GM06990 (cell line): ENCODE data around the gene DCDC2C.

Experiments used
- DNase-seq: peaks from one replicate; pipeline ENCODE4 v3.0.0-alpha.2; 2011; ENCODE audit not compliant: insufficient read length; ENCODE audit errors: extremely low read depth
- H3K27me3 ChIP-seq: replicated peaks from 2 replicates; pipeline ENCODE4 v1.6.0; 2011; ENCODE audit warnings: low read length; ENCODE audit not compliant: control insufficient read depth, insufficient read depth
- H3K36me3 ChIP-seq: 2 replicates; pipeline ENCODE4 v1.5.1; 2011; ENCODE audit warnings: low read length; ENCODE audit not compliant: control insufficient read depth, insufficient read depth
- H3K4me3 ChIP-seq: replicated peaks from 2 replicates; pipeline ENCODE4 v1.5.1; 2011; ENCODE audit warnings: low read depth, mild to moderate bottlenecking, control low read depth, low read length
- TF ChIP-seq, protein P1 (sequence below): IDR thresholded peaks from 2 replicates; pipeline ENCODE4 v1.5.1; 2011; ENCODE audit warnings: low read length, control low read depth, mild to moderate bottlenecking, inconsistent platforms; ENCODE audit not compliant: insufficient read depth, poor library complexity, severe bottlenecking

Gene DCDC2C

DNA sequence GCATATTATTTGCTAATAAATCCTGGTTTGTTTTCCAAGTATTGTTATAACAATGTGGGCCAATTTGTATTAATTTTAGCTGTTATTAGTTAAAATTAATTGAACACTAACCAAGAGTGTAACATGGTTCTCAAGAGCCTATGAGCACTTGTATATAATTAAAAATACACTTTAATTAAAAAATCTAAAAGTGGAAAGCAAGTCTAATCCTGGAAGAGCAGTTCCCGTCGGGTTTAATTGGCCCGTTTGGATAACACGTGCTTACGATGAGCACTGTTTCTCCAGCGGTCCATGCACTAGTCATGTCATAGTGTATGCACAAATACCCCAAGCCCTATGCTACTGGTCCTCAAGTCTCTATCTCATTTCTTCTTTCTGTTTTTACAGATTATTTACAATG lies 49.0 kb downstream of the DCDC2C start:
- Histone ChIP-seq H3K27me3 (no peaks in the 10 kb centered on the region), H3K4me3 (no peak overlapping the region), H3K36me3 (no peaks in the 10 kb centered on the region)
- no peak for DNase-seq
- TF ChIP-seq, protein P1, sequence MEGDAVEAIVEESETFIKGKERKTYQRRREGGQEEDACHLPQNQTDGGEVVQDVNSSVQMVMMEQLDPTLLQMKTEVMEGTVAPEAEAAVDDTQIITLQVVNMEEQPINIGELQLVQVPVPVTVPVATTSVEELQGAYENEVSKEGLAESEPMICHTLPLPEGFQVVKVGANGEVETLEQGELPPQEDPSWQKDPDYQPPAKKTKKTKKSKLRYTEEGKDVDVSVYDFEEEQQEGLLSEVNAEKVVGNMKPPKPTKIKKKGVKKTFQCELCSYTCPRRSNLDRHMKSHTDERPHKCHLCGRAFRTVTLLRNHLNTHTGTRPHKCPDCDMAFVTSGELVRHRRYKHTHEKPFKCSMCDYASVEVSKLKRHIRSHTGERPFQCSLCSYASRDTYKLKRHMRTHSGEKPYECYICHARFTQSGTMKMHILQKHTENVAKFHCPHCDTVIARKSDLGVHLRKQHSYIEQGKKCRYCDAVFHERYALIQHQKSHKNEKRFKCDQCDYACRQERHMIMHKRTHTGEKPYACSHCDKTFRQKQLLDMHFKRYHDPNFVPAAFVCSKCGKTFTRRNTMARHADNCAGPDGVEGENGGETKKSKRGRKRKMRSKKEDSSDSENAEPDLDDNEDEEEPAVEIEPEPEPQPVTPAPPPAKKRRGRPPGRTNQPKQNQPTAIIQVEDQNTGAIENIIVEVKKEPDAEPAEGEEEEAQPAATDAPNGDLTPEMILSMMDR = no peak

DNA sequence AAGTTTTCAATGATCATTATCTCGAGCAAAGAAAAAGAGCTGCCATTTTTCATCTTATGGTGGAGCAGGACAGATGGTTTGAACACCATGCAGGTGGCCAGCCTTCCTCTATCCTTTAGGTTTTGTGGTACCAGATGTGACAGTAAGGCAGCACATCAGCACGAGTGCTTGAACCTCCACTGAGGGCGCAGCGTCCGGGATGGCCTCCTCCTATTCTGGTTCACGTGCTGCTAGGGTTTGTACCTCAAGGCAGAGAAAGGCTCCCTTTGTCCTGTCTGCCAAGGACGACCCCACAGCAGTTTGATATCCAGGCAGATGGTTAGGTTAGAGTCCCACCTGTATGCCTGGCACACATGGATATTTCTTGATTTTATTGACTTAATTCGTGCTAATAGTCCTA lies 50.2 kb downstream of the DCDC2C start:
- no peak for DNase-seq
- Histone ChIP-seq H3K4me3 (no peak overlapping the region), H3K36me3 (no peaks in the 10 kb centered on the region), H3K27me3 (no peaks in the 10 kb centered on the region)
- TF ChIP-seq, protein P1 = no peak

DNA sequence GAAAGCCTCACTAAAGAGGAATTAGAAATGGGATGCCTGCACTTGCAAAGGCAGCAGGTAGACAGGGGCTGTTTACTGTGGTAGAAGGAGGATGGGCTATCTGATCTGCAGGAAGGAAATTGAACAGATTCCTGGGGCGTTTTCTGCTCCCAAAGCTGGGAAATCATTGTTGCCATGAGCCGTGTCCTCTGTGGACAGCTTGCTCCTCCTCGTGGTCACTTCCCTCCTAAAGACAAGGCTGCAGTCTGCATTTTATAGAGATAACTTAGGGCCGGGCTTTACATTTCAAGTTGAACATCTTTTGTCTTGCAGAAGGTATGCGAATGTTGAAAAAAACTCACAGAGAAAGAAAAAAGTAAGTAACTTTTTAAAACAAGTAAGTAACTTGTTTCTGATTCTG lies 50.9 kb downstream of the DCDC2C start:
- TF ChIP-seq, protein P1 = no peak
- no peaks in the 10 kb centered on the region for H3K36me3 ChIP-seq
- no peaks in the 10 kb centered on the region for H3K27me3 ChIP-seq
- H3K4me3 ChIP-seq = no peak overlapping the region
- DNase-seq = no peak

DNA sequence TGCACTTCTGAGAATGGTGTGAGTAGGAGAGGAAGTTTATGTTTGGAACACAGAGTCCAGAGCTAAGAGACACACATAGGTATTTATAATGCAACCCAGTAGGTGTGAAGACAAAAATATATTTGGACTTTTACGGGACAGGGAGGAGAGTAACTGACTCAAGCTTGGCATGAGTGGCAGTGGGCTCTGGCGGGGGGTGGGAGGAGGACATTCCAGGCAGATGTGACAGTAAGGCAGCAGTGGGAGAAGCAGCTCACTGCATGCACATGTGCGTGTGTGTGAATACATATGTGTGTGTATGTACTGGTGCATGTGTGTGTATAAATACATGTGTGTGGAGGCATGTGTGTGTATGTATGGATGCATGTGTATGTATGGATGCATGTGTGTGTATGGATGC lies 51.4 kb downstream of the DCDC2C start:
- H3K4me3 ChIP-seq = no peak overlapping the region
- DNase-seq = no peak
- H3K27me3 ChIP-seq = no peaks in the 10 kb centered on the region
- TF ChIP-seq, protein P1 = no peak
- no peaks in the 10 kb centered on the region for H3K36me3 ChIP-seq

DNA sequence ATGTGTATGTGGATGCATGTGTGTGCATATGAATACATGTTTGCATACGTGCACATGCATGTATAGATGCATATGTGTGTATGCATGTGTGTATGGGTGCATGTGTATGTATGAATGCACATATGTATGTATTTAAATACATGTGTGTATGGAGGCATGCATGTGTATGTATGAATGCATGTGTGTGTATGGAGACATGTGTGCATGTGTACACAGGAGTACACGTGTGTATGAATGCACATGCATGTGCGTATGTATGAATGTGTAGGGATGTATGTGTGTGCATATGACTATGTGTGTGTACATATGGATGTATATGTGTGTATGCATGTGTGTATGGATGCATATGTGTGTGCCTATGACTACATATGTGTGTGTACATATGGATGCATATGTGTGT lies 51.9 kb downstream of the DCDC2C start:
- no peak overlapping the region for H3K4me3 ChIP-seq
- TF ChIP-seq, protein P1 = no peak
- no peaks in the 10 kb centered on the region for H3K27me3 ChIP-seq
- DNase-seq = no peak
- no peaks in the 10 kb centered on the region for H3K36me3 ChIP-seq

DNA sequence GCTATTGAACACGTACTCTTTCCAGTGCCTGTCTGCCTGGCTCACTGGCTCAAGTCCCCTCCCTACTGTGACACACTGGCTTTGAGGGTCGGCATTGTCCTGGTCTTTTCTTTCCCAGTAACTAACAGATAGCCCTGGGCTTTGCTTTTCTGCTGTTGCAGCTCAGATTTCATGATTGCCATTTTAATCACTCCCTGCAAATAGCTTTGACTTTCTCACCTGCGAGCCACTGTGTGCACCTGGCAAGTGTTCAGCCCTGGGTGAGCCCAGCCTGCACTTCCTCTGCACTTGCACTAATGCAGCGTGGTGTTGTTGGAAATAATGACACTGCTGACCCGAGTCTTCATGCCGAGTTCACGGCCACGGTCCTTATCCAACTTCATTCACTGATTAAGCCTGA lies 52.9 kb downstream of the DCDC2C start:
- H3K4me3 ChIP-seq = no peak overlapping the region
- DNase-seq = no peak
- TF ChIP-seq, protein P1 = no peak
- H3K36me3 ChIP-seq = no peaks in the 10 kb centered on the region
- H3K27me3 ChIP-seq = no peaks in the 10 kb centered on the region
